ENCODE data around the gene ZNF674. TPM values are rescaled to one million over a fixed set of nuclear protein-coding genes. Genes with fewer than 3 reads are reported as not detected.

The ZNF674 gene
- total and polyA plus RNA-seq, 9 of the 15 experiments (the other 6 are each of a cell fraction or from before 2014, with no cell fraction given): 1.2 to 4.7 (median 2.6) TPM

DNA sequence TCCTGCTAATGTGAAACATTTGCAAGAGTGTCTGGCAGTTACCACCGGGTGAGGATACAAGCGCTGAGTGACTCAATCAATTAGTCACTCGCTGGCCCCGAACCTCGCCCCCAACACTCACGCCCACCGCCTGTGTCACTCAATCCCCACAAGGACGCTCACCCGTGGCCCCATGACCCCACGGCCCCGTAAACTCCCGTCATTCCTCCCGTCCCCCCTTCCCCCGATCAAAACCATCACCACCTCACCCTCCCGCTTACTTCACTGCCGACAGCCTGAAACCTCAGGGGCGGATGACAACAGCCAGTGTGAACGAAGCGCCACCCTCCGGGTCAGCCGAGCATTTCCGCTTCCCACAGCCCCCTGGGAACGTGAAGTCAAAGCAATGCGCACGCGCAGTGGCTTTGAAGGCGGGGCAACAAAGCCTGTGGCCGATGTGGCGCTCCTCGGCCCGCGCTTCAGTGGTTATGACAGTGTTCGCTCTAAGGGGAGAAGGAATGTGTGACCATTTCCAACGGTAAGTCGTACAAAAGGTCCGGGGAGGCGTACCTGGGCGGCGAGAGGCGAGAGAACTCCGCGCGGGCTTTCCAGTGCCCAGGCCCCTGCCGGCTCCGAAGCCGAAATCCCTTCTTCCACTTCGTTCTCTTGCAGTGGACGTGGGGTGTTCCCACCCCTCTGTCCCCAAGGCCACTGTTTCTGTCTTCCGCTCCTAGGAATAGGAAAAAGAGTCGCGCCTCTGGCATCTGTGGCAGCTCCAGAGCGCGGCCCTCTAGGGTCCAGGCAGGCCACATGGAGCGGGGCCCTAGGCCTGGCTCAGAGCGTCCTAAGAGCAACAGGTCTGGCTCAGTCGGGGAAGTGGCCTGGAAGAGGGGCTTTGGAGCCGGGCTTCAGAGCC lies at the start of gene ZNF674 (continued):
- no peak for TF ChIP-seq ATF1 (CRISPR knock-in tag; IDR thresholded peaks at IDR 0.05)
- peak; percentile 73 for TF ChIP-seq ATF1 (tag; IDR thresholded peaks at IDR 0.05)
- TF ChIP-seq, protein P1, sequence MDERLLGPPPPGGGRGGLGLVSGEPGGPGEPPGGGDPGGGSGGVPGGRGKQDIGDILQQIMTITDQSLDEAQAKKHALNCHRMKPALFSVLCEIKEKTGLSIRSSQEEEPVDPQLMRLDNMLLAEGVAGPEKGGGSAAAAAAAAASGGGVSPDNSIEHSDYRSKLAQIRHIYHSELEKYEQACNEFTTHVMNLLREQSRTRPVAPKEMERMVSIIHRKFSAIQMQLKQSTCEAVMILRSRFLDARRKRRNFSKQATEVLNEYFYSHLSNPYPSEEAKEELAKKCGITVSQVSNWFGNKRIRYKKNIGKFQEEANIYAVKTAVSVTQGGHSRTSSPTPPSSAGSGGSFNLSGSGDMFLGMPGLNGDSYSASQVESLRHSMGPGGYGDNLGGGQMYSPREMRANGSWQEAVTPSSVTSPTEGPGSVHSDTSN (CRISPR knock-in tag; IDR thresholded peaks at IDR 0.05; ENCODE audit: low read depth): peak; percentile 10; the same call in 1 of the 2 replicates
- TF ChIP-seq, protein P1 (tag; conservative IDR thresholded peaks at IDR 0.05; ENCODE audit: low read depth): peak; percentile 49; the same call in 1 of the 2 replicates
- TF ChIP-seq, protein P2, sequence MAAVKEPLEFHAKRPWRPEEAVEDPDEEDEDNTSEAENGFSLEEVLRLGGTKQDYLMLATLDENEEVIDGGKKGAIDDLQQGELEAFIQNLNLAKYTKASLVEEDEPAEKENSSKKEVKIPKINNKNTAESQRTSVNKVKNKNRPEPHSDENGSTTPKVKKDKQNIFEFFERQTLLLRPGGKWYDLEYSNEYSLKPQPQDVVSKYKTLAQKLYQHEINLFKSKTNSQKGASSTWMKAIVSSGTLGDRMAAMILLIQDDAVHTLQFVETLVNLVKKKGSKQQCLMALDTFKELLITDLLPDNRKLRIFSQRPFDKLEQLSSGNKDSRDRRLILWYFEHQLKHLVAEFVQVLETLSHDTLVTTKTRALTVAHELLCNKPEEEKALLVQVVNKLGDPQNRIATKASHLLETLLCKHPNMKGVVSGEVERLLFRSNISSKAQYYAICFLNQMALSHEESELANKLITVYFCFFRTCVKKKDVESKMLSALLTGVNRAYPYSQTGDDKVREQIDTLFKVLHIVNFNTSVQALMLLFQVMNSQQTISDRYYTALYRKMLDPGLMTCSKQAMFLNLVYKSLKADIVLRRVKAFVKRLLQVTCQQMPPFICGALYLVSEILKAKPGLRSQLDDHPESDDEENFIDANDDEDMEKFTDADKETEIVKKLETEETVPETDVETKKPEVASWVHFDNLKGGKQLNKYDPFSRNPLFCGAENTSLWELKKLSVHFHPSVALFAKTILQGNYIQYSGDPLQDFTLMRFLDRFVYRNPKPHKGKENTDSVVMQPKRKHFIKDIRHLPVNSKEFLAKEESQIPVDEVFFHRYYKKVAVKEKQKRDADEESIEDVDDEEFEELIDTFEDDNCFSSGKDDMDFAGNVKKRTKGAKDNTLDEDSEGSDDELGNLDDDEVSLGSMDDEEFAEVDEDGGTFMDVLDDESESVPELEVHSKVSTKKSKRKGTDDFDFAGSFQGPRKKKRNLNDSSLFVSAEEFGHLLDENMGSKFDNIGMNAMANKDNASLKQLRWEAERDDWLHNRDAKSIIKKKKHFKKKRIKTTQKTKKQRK (IDR thresholded peaks at IDR 0.05; ENCODE audit: borderline replicate concordance, low read depth, low read length): no peak
- TF ChIP-seq EP400 (IDR thresholded peaks at IDR 0.05): peak; percentile 87
- TF ChIP-seq ZNF12 (CRISPR knock-in tag; IDR thresholded peaks at IDR 0.05): no peak
- TF ChIP-seq RFX5 (IDR thresholded peaks at IDR 0.05; ENCODE audit: low read depth, low read length): no peak
- TF ChIP-seq, protein P3, sequence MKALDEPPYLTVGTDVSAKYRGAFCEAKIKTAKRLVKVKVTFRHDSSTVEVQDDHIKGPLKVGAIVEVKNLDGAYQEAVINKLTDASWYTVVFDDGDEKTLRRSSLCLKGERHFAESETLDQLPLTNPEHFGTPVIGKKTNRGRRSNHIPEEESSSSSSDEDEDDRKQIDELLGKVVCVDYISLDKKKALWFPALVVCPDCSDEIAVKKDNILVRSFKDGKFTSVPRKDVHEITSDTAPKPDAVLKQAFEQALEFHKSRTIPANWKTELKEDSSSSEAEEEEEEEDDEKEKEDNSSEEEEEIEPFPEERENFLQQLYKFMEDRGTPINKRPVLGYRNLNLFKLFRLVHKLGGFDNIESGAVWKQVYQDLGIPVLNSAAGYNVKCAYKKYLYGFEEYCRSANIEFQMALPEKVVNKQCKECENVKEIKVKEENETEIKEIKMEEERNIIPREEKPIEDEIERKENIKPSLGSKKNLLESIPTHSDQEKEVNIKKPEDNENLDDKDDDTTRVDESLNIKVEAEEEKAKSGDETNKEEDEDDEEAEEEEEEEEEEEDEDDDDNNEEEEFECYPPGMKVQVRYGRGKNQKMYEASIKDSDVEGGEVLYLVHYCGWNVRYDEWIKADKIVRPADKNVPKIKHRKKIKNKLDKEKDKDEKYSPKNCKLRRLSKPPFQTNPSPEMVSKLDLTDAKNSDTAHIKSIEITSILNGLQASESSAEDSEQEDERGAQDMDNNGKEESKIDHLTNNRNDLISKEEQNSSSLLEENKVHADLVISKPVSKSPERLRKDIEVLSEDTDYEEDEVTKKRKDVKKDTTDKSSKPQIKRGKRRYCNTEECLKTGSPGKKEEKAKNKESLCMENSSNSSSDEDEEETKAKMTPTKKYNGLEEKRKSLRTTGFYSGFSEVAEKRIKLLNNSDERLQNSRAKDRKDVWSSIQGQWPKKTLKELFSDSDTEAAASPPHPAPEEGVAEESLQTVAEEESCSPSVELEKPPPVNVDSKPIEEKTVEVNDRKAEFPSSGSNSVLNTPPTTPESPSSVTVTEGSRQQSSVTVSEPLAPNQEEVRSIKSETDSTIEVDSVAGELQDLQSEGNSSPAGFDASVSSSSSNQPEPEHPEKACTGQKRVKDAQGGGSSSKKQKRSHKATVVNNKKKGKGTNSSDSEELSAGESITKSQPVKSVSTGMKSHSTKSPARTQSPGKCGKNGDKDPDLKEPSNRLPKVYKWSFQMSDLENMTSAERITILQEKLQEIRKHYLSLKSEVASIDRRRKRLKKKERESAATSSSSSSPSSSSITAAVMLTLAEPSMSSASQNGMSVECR (CRISPR knock-in tag; IDR thresholded peaks at IDR 0.05): 0 out of 2 replicates have a peak, but pooled peaks have one; percentile 27
- TF ChIP-seq EZH2 (IDR thresholded peaks at IDR 0.05; ENCODE audit: borderline replicate concordance, low read depth, low read length): no peak
- no peak for TF ChIP-seq BMI1 (IDR thresholded peaks at IDR 0.05; ENCODE audit: low read length)
- TF ChIP-seq ZNF586 (CRISPR knock-in tag; conservative IDR thresholded peaks at IDR 0.05): no peak
- TF ChIP-seq ELF4 (CRISPR knock-in tag; IDR thresholded peaks at IDR 0.05): 0 out of 2 replicates have a peak, but pooled peaks have one; percentile 18
- TF ChIP-seq MAFF (IDR thresholded peaks at IDR 0.05; ENCODE audit: low read length): no peak
- TF ChIP-seq ZKSCAN1 (IDR thresholded peaks at IDR 0.05; ENCODE audit: low read depth, low read length): no peak
- TF ChIP-seq EGR1 (conservative IDR thresholded peaks at IDR 0.05): peak; percentile 91
- no peak for TF ChIP-seq SIX5 (IDR thresholded peaks at IDR 0.05; ENCODE audit: borderline replicate concordance in 1 of 2, insufficient read depth in 1 of 2, low read depth in 1 of 2, low read length in 2 of 2)
- TF ChIP-seq ZNF384 (IDR thresholded peaks at IDR 0.05; ENCODE audit: low read depth, low read length): no peak

Data from K562 (cell line).